Mesenchymal stem cell (in vitro differentiated cells and primary cell): ENCODE data around the gene DDO.

Source experiments
- DNase-seq: peaks from one replicate; pipeline ENCODE4 v3.0.0-alpha.2; 2013
- H2AFZ ChIP-seq: one replicate; pipeline ENCODE4 v1.6.1; 2013; ENCODE audit warnings: low read depth, mild to moderate bottlenecking, control low read depth, inconsistent platforms, low read length, moderate library complexity
- H2AK5ac ChIP-seq: 2 replicates; pipeline ENCODE4 v1.6.1; 2013; ENCODE audit warnings: low read length, moderate library complexity, mild to moderate bottlenecking, inconsistent platforms; ENCODE audit not compliant: severe bottlenecking
- H2BK120ac ChIP-seq: one replicate; pipeline ENCODE4 v1.6.1; 2013; ENCODE audit warnings: low read depth, mild to moderate bottlenecking, inconsistent platforms, low read length, moderate library complexity
- H2BK12ac ChIP-seq, 2 experiments: one replicate each; pipeline ENCODE4 v1.6.1; 2013; ENCODE audit warnings: inconsistent platforms in 2 of 2, low read length in 2 of 2, mild to moderate bottlenecking in 2 of 2, moderate library complexity in 2 of 2, control low read depth in 1 of 2
- H2BK15ac ChIP-seq: one replicate; pipeline ENCODE4 v1.6.1; 2013; ENCODE audit warnings: mild to moderate bottlenecking, low read depth, inconsistent platforms; ENCODE audit not compliant: poor library complexity, severe bottlenecking
- H2BK5ac ChIP-seq: 2 replicates; pipeline ENCODE4 v1.6.1; 2013; ENCODE audit warnings: low read depth, mild to moderate bottlenecking, low read length, control low read depth, inconsistent platforms; ENCODE audit not compliant: poor library complexity, severe bottlenecking
- H3K14ac ChIP-seq, 2 experiments: one replicate each; pipeline ENCODE4 v1.6.1; 2013; ENCODE audit warnings: inconsistent platforms in 2 of 2, low read length in 2 of 2, control low read depth in 1 of 2, mild to moderate bottlenecking in 1 of 2, moderate library complexity in 1 of 2
- H3K18ac ChIP-seq, 2 experiments: one replicate each; pipeline ENCODE4 v1.6.1; 2013; ENCODE audit warnings: inconsistent platforms in 2 of 2, low read length in 2 of 2, control low read depth in 1 of 2, low read depth in 1 of 2, mild to moderate bottlenecking in 1 of 2
- H3K23ac ChIP-seq, 2 experiments: one replicate each; pipeline ENCODE4 v1.6.1; 2013; ENCODE audit warnings: inconsistent platforms in 2 of 2, low read length in 2 of 2, mild to moderate bottlenecking in 2 of 2, moderate library complexity in 2 of 2, control low read depth in 1 of 2
- H3K27ac ChIP-seq: 2 replicates; pipeline ENCODE4 v1.5.1; 2013; ENCODE audit warnings: mild to moderate bottlenecking, moderate library complexity, low read length, control low read depth, inconsistent platforms; ENCODE audit not compliant: poor library complexity, severe bottlenecking
- H3K27me3 ChIP-seq, 2 experiments: 2 replicates each; pipeline versions ENCODE4 v1.6.1 to v1.7.0; 2013; ENCODE audit warnings: low read length in 2 of 2, mild to moderate bottlenecking in 2 of 2, moderate library complexity in 2 of 2, control low read depth in 1 of 2, inconsistent platforms in 1 of 2; ENCODE audit not compliant: control insufficient read depth in 1 of 2, insufficient read depth in 1 of 2
- H3K36me3 ChIP-seq, 2 experiments: 2 replicates each; pipeline versions ENCODE4 v1.6.1 to v1.7.0; 2013; ENCODE audit warnings: low read length in 2 of 2, control low read depth in 1 of 2, inconsistent platforms in 1 of 2, low read depth in 1 of 2, mild to moderate bottlenecking in 1 of 2; ENCODE audit not compliant: insufficient read depth in 2 of 2, control insufficient read depth in 1 of 2
- H3K4ac ChIP-seq, 2 experiments: one replicate each; pipeline ENCODE4 v1.6.1; 2013; ENCODE audit warnings: inconsistent platforms in 2 of 2, low read length in 2 of 2, mild to moderate bottlenecking in 2 of 2, moderate library complexity in 2 of 2, control low read depth in 1 of 2, low read depth in 1 of 2
- H3K4me1 ChIP-seq: 2 replicates; pipeline ENCODE4 v1.6.1; 2013; ENCODE audit warnings: low read depth, low read length, control low read depth; ENCODE audit not compliant: control insufficient read depth, insufficient read depth
- H3K4me2 ChIP-seq: 2 replicates; pipeline ENCODE4 v1.6.1; 2013; ENCODE audit warnings: low read length, mild to moderate bottlenecking, inconsistent platforms; ENCODE audit not compliant: poor library complexity, severe bottlenecking
- H3K4me3 ChIP-seq, 2 experiments: 2 replicates each; pipeline versions ENCODE4 v1.5.1 to v1.7.0; 2013; ENCODE audit warnings: low read length in 2 of 2, mild to moderate bottlenecking in 2 of 2, control low read depth in 1 of 2, low read depth in 1 of 2; ENCODE audit not compliant: insufficient read depth in 1 of 2
- H3K79me1 ChIP-seq: replicated peaks from 2 replicates; pipeline ENCODE4 v1.6.1; 2013; ENCODE audit warnings: mild to moderate bottlenecking, control low read depth, low read length, inconsistent platforms; ENCODE audit not compliant: poor library complexity, severe bottlenecking
- H3K9ac ChIP-seq: 2 replicates; pipeline ENCODE4 v1.7.0; 2013; ENCODE audit warnings: mild to moderate bottlenecking, low read length, moderate library complexity
- H3K9me3 ChIP-seq: 2 replicates; pipeline ENCODE4 v1.7.0; 2013; ENCODE audit warnings: mild to moderate bottlenecking, low read length; ENCODE audit not compliant: control insufficient read depth
- H4K8ac ChIP-seq: one replicate; pipeline ENCODE4 v1.6.1; 2013; ENCODE audit warnings: inconsistent platforms, mild to moderate bottlenecking, low read length, moderate library complexity
- H4K91ac ChIP-seq: one replicate; pipeline ENCODE4 v1.6.1; 2013; ENCODE audit warnings: mild to moderate bottlenecking, low read length, inconsistent platforms
- WGBS: methylation state at CpG from one replicate; pipeline ENCODE4 v1.1.7; 2013; ENCODE audit warnings: mixed read lengths; 5-methylcytosine and 5-hydroxymethylcytosine counted together

The DDO gene

GRCh38 chr6:110421749-110422443 lies 6.5 kb upstream of the DDO start:
- H3K36me3 ChIP-seq: no peaks in the 10 kb centered on the region
- no peak overlapping the region for H4K8ac ChIP-seq
- peaks cover 22 to 28% of the 10 kb centered on the region in 2 experiments for H3K27me3 ChIP-seq
- H3K9me3 ChIP-seq: peaks cover 6% of the 10 kb centered on the region
- no peak overlapping the region for H3K9ac ChIP-seq
- DNase-seq: no peak
- H3K4me1 ChIP-seq: no peaks in the 10 kb centered on the region
- WGBS: 74% methylated on average over 4 of the region's 4 CpGs
- H3K14ac ChIP-seq: no peak overlapping the region
- H2BK12ac ChIP-seq: no peak overlapping the region
- H2AK5ac ChIP-seq: no peak overlapping the region
- H2BK5ac ChIP-seq: no peak overlapping the region
- H3K23ac ChIP-seq: no peak overlapping the region
- no peak overlapping the region for H2BK15ac ChIP-seq
- no peak overlapping the region for H2BK120ac ChIP-seq
- H2AFZ ChIP-seq: no peak overlapping the region
- H3K18ac ChIP-seq: no peak overlapping the region
- H3K27ac ChIP-seq: no peak overlapping the region
- H3K79me1 ChIP-seq: no peaks in the 10 kb centered on the region
- H4K91ac ChIP-seq: no peak overlapping the region
- H3K4me2 ChIP-seq: no peak overlapping the region
- H3K4me3 ChIP-seq: no peak overlapping the region
- no peak overlapping the region for H3K4ac ChIP-seq

GRCh38 chr6:110419028-110419739 lies 3.8 kb upstream of the DDO start:
- Histone ChIP-seq H3K4me3 (no peak overlapping the region), H3K4me2 (no peak overlapping the region), H3K14ac (peak overlapping the region in 1 of 2 experiments; percentile 21), H3K9ac (no peak overlapping the region), H3K27ac (no peak overlapping the region), H3K27me3 (peaks cover 5 to 23% of the 10 kb centered on the region in 2 experiments), H2BK5ac (no peak overlapping the region), H3K23ac (no peak overlapping the region), H2AK5ac (no peak overlapping the region), H3K36me3 (no peaks in the 10 kb centered on the region), H2BK15ac (no peak overlapping the region), H3K18ac (no peak overlapping the region), H3K4me1 (peaks cover 2% of the 10 kb centered on the region), H3K9me3 (peaks cover 6% of the 10 kb centered on the region), H2AFZ (no peak overlapping the region), H3K79me1 (no peaks in the 10 kb centered on the region), H3K4ac (no peak overlapping the region), H4K91ac (no peak overlapping the region), H2BK120ac (no peak overlapping the region), H2BK12ac (no peak overlapping the region), H4K8ac (no peak overlapping the region)
- WGBS: 74% methylated on average over 6 of the region's 6 CpGs
- no peak for DNase-seq

GRCh38 chr6:110418594-110418993 lies 3.2 kb upstream of the DDO start:
- no peak overlapping the region for H2AK5ac ChIP-seq
- H3K27ac ChIP-seq: no peak overlapping the region
- H3K79me1 ChIP-seq: no peaks in the 10 kb centered on the region
- no peak overlapping the region for H2BK5ac ChIP-seq
- no peak overlapping the region for H3K4me3 ChIP-seq
- H2BK12ac ChIP-seq: no peak overlapping the region
- 97% methylated on average over 3 of the region's 3 CpGs for WGBS
- no peak overlapping the region for H2BK15ac ChIP-seq
- H4K91ac ChIP-seq: no peak overlapping the region
- no peak overlapping the region for H2BK120ac ChIP-seq
- no peak overlapping the region for H3K18ac ChIP-seq
- H3K4me1 ChIP-seq: peaks cover 2% of the 10 kb centered on the region
- peaks cover 5 to 23% of the 10 kb centered on the region in 2 experiments for H3K27me3 ChIP-seq
- no peak overlapping the region for H2AFZ ChIP-seq
- no peak overlapping the region for H3K9ac ChIP-seq
- peaks cover 6% of the 10 kb centered on the region for H3K9me3 ChIP-seq
- H3K4me2 ChIP-seq: no peak overlapping the region
- no peak overlapping the region for H3K23ac ChIP-seq
- H4K8ac ChIP-seq: no peak overlapping the region
- H3K14ac ChIP-seq: no peak overlapping the region
- H3K4ac ChIP-seq: no peak overlapping the region
- DNase-seq: no peak
- no peaks in the 10 kb centered on the region for H3K36me3 ChIP-seq

GRCh38 chr6:110414669-110415068 lies 706 bp downstream of the DDO start:
- H2AFZ ChIP-seq: no peak overlapping the region
- H3K36me3 ChIP-seq: no peaks in the 10 kb centered on the region
- no peaks in the 10 kb centered on the region for H3K79me1 ChIP-seq
- no peak overlapping the region for H2BK12ac ChIP-seq
- H3K9ac ChIP-seq: peak overlapping the region; percentile 73
- no peak overlapping the region for H3K23ac ChIP-seq
- no peak overlapping the region for H3K4ac ChIP-seq
- H2BK5ac ChIP-seq: no peak overlapping the region
- H3K4me2 ChIP-seq: no peak overlapping the region
- H3K27me3 ChIP-seq: peaks cover 5 to 25% of the 10 kb centered on the region in 2 experiments
- H4K8ac ChIP-seq: no peak overlapping the region
- WGBS: 77% methylated on average over 4 of the region's 4 CpGs
- no peak overlapping the region for H4K91ac ChIP-seq
- no peak overlapping the region for H3K14ac ChIP-seq
- no peak for DNase-seq
- H3K27ac ChIP-seq: no peak overlapping the region
- H3K4me3 ChIP-seq: peak overlapping the region in 1 of 2 experiments; percentile 69
- no peak overlapping the region for H3K18ac ChIP-seq
- H3K4me1 ChIP-seq: peaks cover 4% of the 10 kb centered on the region
- H2AK5ac ChIP-seq: no peak overlapping the region
- H3K9me3 ChIP-seq: no peaks in the 10 kb centered on the region
- no peak overlapping the region for H2BK120ac ChIP-seq
- H2BK15ac ChIP-seq: no peak overlapping the region
